Fibroblast of lung (primary cell): ENCODE measurements around the gene CCM2. TPM values are rescaled to one million over a fixed set of nuclear protein-coding genes. Genes with fewer than 3 reads are reported as not detected.

Experiments
- DNase-seq, 2 donors: peaks; one replicate each; pipeline versions ENCODE4 v3.0.0 to v3.0.0-alpha.2; 2010; ENCODE audit warnings: low read depth in 2 of 2
- H2AFZ ChIP-seq: 2 replicates; pipeline ENCODE4 v1.5.1; 2012; ENCODE audit warnings: low read length, control low read depth, inconsistent platforms
- H3K27ac ChIP-seq: 2 replicates; pipeline ENCODE4 v1.5.1; 2011; ENCODE audit warnings: low read length, control low read depth; ENCODE audit not compliant: insufficient read depth
- H3K27me3 ChIP-seq: 2 replicates; pipeline ENCODE4 v1.5.1; 2011; ENCODE audit warnings: mild to moderate bottlenecking, low read length; ENCODE audit not compliant: control insufficient read depth, insufficient read depth
- H3K36me3 ChIP-seq: 2 replicates; pipeline ENCODE4 v1.5.1; 2011; ENCODE audit warnings: low read length; ENCODE audit not compliant: control insufficient read depth, insufficient read depth
- H3K4me1 ChIP-seq: 2 replicates; pipeline ENCODE4 v1.5.1; 2011; ENCODE audit warnings: low read length; ENCODE audit not compliant: control insufficient read depth, insufficient read depth; ENCODE audit errors: extremely low read depth
- H3K4me2 ChIP-seq: 2 replicates; pipeline ENCODE4 v1.5.1; 2011; ENCODE audit warnings: low read length, control low read depth; ENCODE audit not compliant: insufficient read depth; ENCODE audit errors: extremely low read depth
- H3K4me3 ChIP-seq, 4 experiments: fragments of 200-600 bp in 1 of 4; sonication (generic) in 1 of 4; replicated peaks in 1 of 4; 2 replicates each; pipeline ENCODE4 v1.5.1; 2011 to 2016; ENCODE audit warnings: low read length in 4 of 4, low read depth in 3 of 4, mild to moderate bottlenecking in 3 of 4, control low read depth in 2 of 4, inconsistent platforms in 1 of 4, mixed read lengths in 1 of 4; ENCODE audit not compliant: insufficient read depth in 1 of 4; ENCODE audit errors: control extremely low read depth in 1 of 4
- H3K79me2 ChIP-seq: 2 replicates; pipeline ENCODE4 v1.5.1; 2012; ENCODE audit warnings: mild to moderate bottlenecking, low read length, inconsistent platforms; ENCODE audit not compliant: control insufficient read depth, insufficient read depth
- H3K9ac ChIP-seq: 2 replicates; pipeline ENCODE4 v1.5.1; 2011; ENCODE audit warnings: mild to moderate bottlenecking, low read length, control low read depth; ENCODE audit not compliant: insufficient read depth
- H3K9me3 ChIP-seq: 2 replicates; pipeline ENCODE4 v1.5.1; 2012; ENCODE audit warnings: low read depth, low read length; ENCODE audit not compliant: control insufficient read depth, insufficient read depth
- H4K20me1 ChIP-seq: 2 replicates; pipeline ENCODE4 v1.5.1; 2011; ENCODE audit warnings: low read length; ENCODE audit not compliant: control insufficient read depth, insufficient read depth; ENCODE audit errors: extremely low read depth
- EZH2 ChIP-seq: IDR thresholded peaks from 2 replicates; pipeline ENCODE4 v1.5.1; 2012; ENCODE audit warnings: low read length, control low read depth, mild to moderate bottlenecking; ENCODE audit errors: missing control alignments
- polyA plus RNA-seq, 2 donors: library from polyadenylated mRNA; depleted of rRNA in 1 of 2; stranded (reverse) in 1 of 2; unstranded in 1 of 2; fragments of >200 nt; gene quantifications; 2 replicates each; pipeline ENCODE4 v1.2.1, GENCODE V29; 2011 to 2012; ENCODE audit warnings: missing spikeins in 1 of 2
- total RNA-seq: library from RNA; depleted of rRNA; stranded (reverse); fragments of >200 nt; gene quantifications from 2 replicates; pipeline ENCODE4 v1.2.1, GENCODE V29; 2014
- TF ChIP-seq, protein P1 (sequence below), 2 donors: IDR thresholded peaks in 1 of 2; conservative IDR thresholded peaks in 1 of 2; 1 replicate in 1 of 2; 2 replicates in 1 of 2; pipeline ENCODE4 v1.5.1; 2011 to 2012; ENCODE audit warnings: low read length in 2 of 2, control low read depth in 1 of 2, inconsistent platforms in 1 of 2, low read depth in 1 of 2, mild to moderate bottlenecking in 1 of 2

The CCM2 gene
- total and polyA plus RNA-seq, 2 donors (not counting 1 experiment from before 2014, with no cell fraction given), result 27.8 to 52.4 TPM

DNA sequence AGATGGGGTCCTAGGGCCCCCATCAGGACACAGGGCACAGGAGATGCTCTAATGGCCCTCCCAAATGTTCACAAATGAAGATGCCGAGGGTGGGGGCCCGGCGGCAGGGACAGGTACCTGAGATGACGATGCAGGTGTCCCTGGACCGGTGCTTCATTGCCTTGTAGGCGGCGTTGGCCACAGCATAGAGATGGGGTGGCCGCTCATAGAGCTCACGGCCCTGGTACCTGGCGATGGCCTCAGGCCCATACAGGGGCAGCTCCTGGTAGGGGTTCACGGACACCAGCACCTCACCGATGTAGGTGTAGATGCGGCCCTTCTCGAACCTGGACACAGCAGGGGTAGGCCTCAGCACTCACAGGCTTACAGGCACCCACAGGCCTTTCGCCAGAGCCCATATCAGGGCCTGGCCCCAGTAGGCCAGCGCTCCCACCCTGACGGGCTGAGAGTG is 23.2 kb upstream of the CCM2 start:
- H3K4me2 ChIP-seq, result no peak overlapping the region
- no peaks in the 10 kb centered on the region for H3K27me3 ChIP-seq
- H3K4me1 ChIP-seq, result peaks cover 8% of the 10 kb centered on the region
- no peaks in the 10 kb centered on the region for H3K79me2 ChIP-seq
- peaks cover 3% of the 10 kb centered on the region for H3K36me3 ChIP-seq
- H3K9ac ChIP-seq, result no peak overlapping the region
- H2AFZ ChIP-seq, result no peak overlapping the region
- TF ChIP-seq, protein P1, sequence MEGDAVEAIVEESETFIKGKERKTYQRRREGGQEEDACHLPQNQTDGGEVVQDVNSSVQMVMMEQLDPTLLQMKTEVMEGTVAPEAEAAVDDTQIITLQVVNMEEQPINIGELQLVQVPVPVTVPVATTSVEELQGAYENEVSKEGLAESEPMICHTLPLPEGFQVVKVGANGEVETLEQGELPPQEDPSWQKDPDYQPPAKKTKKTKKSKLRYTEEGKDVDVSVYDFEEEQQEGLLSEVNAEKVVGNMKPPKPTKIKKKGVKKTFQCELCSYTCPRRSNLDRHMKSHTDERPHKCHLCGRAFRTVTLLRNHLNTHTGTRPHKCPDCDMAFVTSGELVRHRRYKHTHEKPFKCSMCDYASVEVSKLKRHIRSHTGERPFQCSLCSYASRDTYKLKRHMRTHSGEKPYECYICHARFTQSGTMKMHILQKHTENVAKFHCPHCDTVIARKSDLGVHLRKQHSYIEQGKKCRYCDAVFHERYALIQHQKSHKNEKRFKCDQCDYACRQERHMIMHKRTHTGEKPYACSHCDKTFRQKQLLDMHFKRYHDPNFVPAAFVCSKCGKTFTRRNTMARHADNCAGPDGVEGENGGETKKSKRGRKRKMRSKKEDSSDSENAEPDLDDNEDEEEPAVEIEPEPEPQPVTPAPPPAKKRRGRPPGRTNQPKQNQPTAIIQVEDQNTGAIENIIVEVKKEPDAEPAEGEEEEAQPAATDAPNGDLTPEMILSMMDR (conservative IDR thresholded peaks at IDR 0.05 in 1 of 2, IDR thresholded peaks at IDR 0.05 in 1 of 2; ENCODE audit: low read depth in 1 of 2, low read length in 2 of 2), result no peak
- no peak for TF ChIP-seq EZH2
- H4K20me1 ChIP-seq, result no peaks in the 10 kb centered on the region
- no peaks in the 10 kb centered on the region for H3K9me3 ChIP-seq
- H3K27ac ChIP-seq, result no peak overlapping the region
- H3K4me3 ChIP-seq, result no peak overlapping the region
- no peak for DNase-seq

DNA sequence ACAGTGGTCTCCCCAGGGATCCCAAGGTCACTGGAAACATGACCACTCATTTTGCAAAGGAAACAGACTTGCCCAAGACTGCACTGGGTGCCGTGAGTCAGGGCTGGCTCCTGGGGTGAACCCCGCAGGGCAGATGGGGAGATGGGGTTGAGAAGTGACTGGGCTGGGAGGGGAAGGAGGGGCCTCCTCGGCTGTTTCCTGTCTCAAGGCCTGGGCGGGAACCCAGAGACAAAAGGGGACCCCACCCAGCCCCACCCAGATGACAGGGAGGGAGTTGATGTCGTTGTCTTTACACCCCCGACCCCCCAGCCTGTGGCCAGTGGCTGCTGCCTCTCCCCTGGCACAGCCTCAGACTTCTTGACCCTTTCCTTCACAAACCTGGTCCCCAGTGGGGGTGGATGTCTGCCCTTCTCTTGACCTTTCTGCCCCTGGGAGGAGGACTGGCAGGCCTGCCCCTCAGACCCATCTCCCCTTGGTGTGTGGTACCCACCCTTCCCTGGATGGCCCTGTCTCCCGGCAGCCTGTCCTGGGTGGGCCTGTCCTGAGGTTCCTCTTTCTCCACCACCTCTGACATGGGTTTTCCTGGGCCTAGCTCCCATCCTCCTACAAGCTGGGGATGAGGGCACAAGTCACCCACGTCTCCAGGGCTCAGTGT is 22.6 kb upstream of the CCM2 start:
- H3K79me2 ChIP-seq, result no peaks in the 10 kb centered on the region
- H3K9me3 ChIP-seq, result no peaks in the 10 kb centered on the region
- H3K4me3 ChIP-seq, result no peak overlapping the region
- no peak overlapping the region for H3K4me2 ChIP-seq
- no peak overlapping the region for H2AFZ ChIP-seq
- no peaks in the 10 kb centered on the region for H4K20me1 ChIP-seq
- peaks cover 3% of the 10 kb centered on the region for H3K36me3 ChIP-seq
- no peak for TF ChIP-seq EZH2
- TF ChIP-seq, protein P1 (conservative IDR thresholded peaks at IDR 0.05 in 1 of 2, IDR thresholded peaks at IDR 0.05 in 1 of 2; ENCODE audit: low read depth in 1 of 2, low read length in 2 of 2), result no peak
- no peak for DNase-seq
- no peak overlapping the region for H3K27ac ChIP-seq
- H3K4me1 ChIP-seq, result peaks cover 8% of the 10 kb centered on the region
- no peaks in the 10 kb centered on the region for H3K27me3 ChIP-seq
- no peak overlapping the region for H3K9ac ChIP-seq

DNA sequence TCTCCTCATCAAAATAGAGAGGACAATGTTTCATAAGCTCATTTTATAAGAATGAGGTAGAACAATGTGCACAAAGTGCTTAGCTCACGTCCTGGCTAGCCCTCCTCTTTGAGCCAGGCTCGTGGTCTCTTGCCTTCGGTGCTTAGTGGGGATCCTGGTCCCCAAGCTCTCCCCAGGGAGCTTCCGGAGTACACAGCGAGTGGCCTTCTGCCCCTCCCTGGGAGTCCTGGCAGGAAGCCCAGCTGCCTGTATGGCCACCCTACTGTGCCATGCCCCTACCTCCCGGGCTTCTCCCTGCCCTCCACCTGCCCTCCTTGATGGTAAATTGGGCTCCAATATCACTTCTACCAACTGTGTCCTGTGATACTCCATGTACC is 22.1 kb upstream of the CCM2 start:
- TF ChIP-seq, protein P1 (conservative IDR thresholded peaks at IDR 0.05 in 1 of 2, IDR thresholded peaks at IDR 0.05 in 1 of 2; ENCODE audit: low read depth in 1 of 2, low read length in 2 of 2), result no peak
- no peak for TF ChIP-seq EZH2
- no peak overlapping the region for H3K4me3 ChIP-seq

More for the DNA sequence above, 22.1 kb upstream of the CCM2 start:
- H3K4me2 ChIP-seq, result no peak overlapping the region
- DNase-seq, result no peak
- H4K20me1 ChIP-seq, result no peaks in the 10 kb centered on the region
- H3K9ac ChIP-seq, result no peak overlapping the region
- no peaks in the 10 kb centered on the region for H3K27me3 ChIP-seq
- H2AFZ ChIP-seq, result no peak overlapping the region
- no peak overlapping the region for H3K27ac ChIP-seq
- no peaks in the 10 kb centered on the region for H3K79me2 ChIP-seq
- H3K36me3 ChIP-seq, result peaks cover 4% of the 10 kb centered on the region
- H3K9me3 ChIP-seq, result no peaks in the 10 kb centered on the region
- H3K4me1 ChIP-seq, result peaks cover 8% of the 10 kb centered on the region
